ENCODE data around the gene BCL7B. TPM values are rescaled to one million over a fixed set of nuclear protein-coding genes. Genes with fewer than 3 reads are reported as not detected.
"Not testable (repeated sequence)": the region's sequence is repeated elsewhere in the genome, so short reads cannot be mapped to it uniquely, and the experiment has no call there.

Gene BCL7B
- 66.9 TPM for polyA plus RNA-seq (2013, experiment 1 of 2; ENCODE audit: insufficient read length)
- polyA plus RNA-seq (2013, experiment 2 of 2; ENCODE audit: insufficient read length): 58.0 TPM

DNA sequence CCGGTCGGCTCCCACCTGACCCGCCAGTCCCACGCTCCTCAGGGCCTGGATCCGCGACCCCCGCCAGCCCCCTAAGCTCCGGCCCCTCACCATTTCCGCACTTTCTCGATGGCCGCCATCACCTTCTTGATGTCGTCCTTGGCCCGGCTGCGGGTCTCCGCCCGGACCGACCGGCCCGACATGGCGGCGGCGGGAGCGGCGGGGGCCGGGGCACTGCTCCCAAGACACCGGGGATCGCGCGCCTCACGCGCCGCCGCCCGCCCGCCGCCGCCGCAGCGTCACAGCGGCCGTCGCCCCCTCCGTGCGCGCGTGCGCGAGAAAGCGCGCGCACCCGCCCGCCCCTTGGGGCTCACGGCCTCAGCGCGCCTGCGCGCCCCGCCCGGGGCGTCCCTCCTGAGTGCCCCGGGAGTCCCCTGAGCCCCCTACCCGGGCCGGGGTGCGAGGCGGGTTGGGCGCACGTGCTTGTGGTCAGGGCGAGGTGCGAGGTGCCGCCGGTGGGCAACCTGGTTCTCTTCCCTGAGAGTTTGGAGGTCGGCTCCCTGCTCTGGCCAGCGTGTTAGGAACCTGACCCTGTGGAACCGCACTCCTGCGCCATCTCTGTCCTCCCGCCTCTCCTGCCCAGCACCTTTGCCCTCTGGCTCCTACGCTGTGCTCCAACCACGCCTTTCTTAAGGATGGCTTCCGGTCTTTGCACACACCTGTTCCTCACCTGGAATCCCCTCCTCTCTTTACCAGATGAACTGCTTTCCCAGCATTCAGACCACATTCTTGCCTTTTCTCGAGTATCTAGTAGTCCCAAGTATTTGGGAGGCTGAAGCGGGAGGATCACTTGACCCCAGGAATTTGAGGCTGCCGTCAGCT is at the start of gene BCL7B:
Gene BCL7B (minus strand): TSS at position 294 of the 861 bp plus-strand sequence. CDS start 112 bp downstream, at position 182.
- DNase-seq: peak; percentile 68

DNA sequence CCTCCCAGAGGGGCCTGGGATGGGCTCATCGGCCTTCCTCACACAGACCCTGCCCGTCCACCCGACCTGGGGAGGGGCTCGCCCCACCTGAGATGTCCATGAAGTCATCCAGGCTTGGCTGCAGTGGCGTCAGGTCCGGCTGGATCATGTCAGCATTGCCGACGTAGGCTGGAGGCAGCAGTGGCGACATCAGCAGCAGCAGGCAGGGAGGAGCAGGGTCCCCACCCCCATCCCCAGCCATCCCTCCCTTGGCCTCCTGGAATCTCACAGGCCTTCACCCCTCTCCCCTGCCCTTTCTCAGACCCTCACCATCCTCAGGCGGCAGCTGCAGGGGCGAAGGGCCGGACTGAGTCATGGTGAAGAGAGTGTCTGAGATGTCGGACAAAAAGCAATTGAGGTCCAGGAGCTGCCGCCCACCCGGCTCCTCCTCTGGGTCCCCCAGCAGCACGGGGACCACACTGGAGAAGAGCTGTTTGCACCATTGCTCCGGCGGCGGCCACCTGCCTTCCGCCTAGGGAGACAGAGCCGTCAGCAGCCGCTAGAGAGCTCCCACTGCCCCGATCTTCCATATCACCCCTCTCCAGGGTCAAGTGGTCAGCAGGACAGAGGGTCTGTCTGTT is 48.2 kb upstream of the BCL7B start:
- DNase-seq: no peak

DNA sequence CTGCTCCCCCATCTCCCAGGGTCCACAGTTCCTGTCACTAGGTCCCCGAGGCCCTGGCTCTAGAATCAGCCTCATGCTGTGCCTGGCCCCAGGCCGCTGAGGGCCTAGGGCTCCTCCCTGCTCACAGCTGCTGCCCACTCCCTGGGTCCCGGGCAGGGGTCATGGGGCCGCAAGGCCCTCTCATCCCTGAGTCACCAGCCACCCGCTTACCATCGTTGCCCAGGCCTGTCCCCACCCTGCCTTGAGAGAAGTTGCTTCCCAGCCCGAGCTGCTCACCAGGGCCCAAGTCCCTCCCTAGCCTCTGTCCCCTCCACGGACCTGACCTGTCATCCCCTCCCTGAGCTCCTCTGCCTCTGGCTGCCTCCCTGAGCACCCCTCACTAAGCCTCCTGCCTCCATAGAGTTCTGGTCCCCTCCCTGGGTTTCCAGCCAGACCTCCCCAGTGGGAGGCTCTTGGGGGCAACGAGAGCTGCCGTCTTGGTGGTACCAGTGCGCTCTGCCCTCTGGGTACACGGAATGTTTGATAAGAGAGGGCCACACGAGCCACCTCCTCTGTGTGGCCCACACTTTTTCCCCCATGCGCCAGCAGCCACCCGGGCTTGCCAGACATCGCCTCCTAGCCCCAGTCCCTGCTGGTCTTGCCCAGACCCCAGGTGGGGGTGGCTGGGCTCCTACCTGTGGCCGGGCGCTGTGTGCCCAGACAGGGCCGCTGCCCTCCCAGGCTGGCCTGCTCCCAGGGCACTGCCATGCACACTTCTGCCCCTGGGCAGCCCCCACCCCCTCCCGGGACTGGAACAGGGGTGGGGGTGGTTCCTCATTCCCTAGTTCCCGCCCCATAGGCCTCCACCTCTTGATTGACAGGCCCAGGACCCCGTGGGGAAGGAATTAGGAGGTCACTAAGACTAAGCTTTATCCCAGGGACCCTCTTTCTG is 45.5 kb upstream of the BCL7B start:
- no peak for DNase-seq

DNA sequence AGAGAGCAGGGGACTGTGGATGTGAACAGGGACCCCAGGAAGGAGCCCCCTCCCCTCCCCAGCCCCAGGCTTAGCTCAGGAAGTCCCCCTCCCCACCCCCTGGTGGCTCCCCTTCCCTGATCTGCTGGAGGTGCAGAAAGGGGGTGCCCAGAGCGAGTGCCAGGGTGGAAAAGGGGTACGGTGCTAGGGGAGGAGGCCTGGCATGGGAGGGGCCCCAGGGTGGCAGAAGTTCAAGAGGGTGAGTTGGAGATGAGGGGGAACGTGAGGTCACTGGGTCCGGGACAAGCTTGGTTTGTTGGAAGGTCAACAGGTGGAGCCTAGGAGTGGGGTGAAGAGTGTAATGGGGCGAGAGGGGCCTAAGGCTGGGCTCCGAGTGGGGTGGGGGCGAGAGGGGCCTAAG is 42.4 kb upstream of the BCL7B start:
- DNase-seq: no peak

DNA sequence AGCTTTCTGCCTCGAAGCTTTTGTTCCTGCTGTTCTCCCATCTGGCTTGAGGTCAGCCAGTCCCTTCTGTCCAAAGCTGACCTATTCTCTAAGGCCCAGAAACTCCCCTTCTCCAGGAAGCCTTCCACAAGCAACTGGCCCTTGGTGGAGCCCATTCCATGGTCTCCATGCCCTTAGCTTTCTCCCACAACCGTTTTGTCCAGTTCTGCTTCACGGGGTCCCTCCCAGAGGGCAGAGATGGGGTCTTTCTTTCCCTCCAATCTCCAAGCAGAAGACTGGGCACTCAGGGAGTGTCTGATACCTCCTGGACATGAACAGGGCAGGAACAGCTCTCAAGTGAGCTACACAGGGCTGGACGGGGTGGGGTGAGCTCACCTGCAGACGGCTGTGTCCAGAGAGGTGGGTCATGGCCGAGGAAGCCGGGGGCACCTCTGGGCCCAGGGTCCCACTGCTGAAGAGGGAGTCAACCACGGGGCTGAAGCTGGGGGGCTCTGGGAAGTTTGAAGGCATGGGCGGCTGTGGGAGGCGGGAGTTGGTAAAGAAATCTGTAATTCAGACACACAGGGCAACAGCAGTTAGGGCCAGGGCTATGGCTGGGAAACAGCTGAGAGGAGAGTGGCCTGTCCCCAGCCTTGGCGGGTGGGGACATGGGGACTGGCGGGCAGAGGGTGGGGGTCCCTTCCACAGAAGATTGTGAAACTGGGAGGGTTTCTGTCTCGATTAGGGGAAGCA is 41.8 kb upstream of the BCL7B start:
- DNase-seq: no peak

DNA sequence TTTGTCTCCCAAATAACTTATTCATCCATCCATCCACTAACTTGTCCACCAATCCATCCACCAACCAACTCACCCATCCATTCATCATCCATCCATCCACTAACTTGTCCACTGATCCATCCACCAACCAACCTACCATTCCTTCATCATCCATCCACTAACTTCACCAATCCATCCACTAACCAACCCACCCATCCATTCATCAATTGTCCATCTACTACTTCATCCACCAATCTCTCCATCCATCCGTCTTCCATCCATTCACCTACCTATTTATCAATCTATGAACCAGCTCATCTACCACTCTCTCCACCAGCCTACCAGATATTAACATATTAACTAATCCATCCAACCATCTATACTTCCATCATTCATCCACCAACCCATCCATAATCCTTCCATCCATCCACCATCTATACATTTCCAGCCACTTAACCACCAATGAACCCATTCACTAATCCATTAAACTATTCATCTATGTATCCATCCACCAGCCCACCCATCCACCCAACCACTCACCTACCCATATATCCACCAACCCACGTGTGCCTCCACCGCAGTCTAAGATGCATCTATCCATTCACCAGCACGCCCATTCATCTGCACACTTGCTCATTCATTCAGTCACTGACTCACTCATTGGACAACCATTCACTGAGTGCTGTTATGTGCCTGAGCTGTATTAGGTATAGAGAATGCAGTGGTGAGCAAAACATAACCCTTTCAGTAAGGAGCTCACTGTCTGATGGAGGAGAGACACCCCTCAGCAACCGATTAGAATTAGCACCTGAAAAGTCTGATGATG is 40.7 kb upstream of the BCL7B start:
- no peak for DNase-seq

DNA sequence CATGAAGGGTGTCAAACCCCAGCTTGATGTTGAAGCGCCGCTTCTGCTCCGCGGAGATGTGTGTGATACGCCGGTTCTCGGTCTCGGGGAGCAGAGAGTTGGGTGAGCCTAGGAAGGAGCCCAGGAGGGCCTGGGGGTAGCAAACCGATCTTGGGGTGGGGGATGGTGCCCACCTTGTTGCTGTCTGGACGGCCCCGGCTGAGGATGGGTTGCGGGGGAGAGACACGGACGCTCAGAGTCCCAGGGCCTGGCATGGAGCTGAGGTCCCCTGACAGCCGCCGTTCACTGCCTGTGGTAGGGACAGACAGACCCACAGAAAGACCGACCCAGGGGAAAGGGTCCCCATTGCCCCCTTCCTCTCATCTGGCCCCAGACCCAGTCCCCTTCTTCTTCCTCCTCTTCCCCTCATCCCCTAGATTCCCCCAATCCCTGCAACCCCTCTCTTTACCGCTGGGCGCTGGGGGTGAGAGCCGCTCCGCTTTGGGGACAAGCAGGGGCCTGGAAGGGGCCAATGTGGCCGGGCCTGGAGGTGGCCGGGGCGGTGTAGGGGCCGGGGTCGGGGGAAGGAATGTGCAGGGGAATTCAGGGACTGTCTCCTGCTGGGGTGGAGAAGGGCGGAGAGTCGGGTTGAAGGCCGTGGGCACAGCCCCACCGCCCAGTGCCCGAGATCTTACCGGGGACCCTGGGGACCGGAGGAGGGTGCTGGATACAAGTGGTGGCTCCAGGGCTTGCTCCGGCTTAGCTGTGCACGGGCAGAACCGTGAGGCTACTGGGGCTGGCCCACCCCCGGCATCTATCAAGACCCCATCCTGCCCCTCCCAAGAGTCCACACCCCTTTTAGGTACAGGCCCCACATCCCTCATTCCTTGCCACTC is 38.9 kb upstream of the BCL7B start:
- no peak for DNase-seq

DNA sequence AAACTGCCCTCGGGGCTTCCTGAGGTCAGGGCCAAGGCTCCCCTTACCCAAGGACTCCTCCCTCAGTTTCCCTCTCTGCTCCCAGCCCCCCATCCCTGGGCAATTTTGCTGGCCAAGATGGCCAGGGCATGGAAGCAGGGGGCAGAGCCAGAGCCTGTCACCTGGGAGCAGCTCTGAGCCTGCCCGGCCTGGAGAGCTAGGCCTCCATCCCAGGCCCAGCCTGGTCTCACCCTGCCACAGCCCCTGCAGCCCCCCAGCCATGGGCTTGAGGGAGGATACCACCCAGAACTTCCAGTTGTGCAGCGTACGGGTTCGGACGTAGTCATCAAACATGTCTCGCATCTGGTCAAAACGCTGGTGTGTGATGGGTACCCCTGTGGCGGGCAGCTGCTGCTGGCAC is 37.9 kb upstream of the BCL7B start:
- no peak for DNase-seq

DNA sequence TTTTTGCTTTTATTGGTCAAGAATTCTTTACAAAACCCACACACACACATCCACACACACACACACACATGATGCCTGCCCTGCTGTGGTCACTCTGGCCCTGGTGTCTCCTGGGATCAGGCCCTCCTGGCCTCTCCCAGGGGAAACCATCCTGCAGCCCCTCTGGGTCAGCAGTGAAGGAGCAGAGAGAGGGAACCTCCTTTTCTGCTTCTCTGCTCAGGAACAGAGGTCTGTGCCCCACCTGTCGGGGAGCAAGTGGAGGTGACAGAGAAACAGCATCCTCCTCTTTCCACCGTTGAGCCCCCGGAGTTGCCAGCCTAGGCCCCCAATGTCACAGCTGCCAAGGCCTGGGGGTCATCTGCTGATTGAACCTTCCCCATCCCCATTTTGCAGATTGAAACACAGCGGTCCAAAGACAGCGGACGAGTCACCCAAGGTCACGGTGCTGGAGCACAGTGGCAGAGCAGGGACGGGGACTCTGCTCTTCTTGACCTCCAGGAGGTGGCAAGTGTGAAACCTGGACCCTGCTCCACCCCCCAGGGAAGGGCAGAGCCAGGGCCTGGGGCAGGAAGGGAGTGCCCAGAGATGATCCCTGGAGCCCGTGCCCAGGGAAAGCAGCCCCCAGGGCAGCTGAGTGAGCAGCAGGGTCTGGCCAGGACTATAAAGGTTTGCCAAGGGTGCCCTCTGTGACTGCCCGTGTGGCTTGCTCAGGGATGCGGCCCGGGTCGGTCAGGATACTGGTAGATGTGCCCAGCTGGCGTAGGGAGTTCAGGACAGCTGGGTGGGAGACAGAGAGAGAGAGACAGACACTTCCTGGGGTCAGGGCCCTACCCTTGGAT is 35.9 kb upstream of the BCL7B start:
- DNase-seq: no peak

DNA sequence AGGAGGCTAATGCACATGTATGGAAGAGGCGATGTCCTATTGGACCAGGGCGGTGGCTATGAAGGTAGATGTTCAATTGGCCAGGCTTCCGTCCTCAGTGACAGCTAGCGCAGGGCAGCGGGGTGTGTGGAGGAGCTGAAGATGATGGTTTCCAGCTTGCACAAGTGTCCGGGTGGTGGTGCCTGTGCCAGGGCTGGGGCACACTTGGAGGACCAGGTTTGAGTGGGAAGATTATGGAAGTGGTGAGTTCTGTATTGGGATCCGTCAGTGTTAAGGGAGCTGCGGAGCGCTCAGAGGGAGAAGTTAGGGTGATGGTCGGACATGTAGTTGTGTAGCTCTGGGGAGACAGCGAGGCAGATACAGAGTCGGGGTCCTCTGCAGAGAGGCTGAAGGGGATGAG is 29.4 kb upstream of the BCL7B start:
- no peak for DNase-seq

DNA sequence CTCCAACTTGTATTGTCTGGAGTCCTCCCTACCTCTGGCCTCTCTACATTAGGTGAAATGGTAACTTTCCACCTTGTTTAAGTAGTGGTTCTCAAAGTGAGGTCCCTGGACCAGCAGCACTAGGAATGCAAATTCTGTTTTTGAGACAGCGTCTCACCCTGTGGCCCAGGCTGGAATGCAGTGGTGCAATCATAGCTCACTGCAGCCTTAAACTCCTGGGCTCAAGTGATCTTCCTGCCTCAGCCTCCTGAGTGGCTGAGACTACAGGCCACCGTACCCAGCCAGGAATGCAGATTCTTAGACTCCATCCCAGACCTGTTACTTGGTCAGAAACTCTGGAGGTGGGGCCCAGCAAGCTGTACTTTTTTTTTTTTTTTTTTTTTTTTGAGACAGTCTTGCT is 27.7 kb upstream of the BCL7B start:
- no peak for DNase-seq

DNA sequence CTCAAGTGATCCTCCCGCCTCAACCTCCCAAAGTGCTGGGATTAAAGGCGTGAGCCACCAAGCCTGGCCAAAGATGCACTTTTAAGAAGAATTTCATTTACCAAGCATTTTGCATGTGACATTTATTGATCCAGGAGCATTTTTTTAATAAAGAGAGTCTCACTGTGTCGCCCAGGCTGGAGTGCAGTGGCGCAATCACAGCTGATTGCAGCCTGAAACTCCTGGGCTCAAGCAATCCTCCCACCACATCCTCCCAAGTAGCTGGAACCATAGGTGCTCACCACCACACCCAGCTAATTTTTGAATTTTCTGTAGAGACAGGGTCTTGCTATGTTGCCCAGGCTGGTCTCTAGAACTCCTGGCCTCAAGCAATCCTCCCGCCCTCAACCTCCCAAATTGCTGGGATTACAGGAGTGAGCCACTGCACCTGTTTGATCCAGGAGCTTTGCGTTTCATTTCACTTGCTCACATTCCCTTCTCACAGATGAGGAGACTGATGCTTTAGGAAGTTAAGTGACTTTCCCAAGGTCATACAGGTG is 25.2 kb upstream of the BCL7B start:
- no peak for DNase-seq

DNA sequence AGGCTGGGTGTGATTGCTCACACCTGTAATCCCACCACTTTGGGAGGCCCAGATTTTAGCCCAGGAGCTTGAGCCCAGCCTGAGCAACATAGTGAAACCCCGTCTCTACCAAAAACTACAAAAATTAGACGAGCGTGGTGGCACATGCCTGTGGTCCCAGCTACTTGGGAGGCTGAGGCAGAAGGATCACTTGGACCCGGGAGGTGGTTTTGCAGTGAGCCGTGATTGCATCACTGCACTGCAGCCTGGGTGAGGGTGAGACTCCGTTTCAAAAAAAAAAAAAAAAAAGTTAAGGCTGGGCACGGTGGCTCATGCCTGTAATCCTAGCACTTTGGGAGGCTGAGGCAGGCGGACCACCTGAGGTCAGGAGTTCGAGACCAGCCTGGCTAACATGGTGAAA is 23.5 kb upstream of the BCL7B start:
- DNase-seq: not testable (repeated sequence)

DNA sequence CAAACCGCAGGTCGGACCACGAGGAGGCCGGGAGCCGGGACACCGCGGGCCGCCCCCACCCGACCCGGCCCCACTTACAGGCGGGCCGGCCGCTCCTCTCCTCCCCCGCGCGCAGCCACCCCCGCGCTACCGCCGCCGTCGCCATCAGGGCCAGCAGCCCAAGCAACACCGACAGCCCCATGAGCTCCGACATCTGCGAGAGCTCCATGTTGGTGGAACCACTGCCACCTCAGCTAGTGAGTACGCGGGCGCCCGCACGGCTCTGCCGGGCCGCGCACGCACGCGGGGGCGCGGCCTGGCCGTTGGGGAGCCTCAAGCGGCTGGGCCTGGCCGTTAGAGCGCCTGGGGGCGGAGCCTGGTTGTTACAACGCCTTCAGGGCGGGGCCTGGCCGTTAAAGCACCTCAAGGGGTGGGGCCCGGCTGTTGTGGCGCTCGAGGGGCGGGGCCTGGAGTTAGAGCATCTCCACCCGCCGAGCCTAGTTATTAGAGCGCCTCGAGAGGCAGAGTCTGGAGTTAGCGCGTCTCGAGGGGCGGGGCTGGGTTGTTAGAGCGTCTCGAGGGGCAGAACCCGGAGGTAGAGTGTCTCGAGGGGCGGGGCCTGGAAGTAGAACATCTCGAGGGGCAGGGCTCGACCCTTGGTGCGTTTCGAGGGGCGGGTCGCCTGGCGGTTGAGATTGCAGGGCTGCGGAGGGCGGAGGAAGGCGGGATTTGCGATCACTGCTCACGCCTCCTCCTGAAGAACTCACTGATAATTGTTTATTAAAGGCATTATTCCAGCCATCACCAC is 21.0 kb upstream of the BCL7B start, which contains the start of gene TBL2:
Gene TBL2 (minus strand): TSS at position 238 of the 787 bp plus-strand sequence. CDS start 30 bp downstream, at position 208.
- DNase-seq: peak; percentile 98

DNA sequence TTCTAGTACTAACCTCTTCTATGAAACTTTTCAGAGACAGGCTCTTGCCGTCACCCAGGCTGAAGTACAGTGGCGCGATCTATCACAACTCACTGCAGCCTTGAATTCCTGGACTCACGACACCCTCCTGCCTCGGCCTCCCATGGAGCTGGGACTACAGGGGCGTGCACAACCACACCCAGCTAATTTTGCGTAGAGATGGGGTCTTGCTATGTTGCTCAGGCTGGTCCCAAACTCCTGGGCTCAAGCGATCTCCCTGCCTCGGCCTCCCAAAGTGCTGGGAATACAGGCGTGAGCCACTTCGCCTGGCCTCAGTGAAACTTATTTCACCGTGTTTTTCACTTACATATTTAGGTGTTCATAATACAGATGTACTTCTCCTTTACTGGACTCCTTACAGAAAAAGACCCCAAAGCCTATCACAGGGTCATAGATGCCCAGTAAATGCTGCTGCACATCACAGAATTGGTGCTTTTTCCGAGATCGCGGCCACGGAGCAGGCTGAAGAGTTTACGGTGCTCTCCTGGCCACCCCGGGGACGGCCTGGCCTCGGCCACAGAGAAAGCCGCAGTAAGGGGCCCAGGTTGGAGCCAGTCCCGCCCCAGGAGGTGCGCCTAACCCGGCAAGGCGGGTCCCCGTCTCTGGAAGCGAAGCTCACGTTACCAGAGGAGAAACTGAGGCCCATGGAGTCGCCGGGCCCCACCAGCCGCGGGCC is 20.3 kb upstream of the BCL7B start:
- no peak for DNase-seq

DNA sequence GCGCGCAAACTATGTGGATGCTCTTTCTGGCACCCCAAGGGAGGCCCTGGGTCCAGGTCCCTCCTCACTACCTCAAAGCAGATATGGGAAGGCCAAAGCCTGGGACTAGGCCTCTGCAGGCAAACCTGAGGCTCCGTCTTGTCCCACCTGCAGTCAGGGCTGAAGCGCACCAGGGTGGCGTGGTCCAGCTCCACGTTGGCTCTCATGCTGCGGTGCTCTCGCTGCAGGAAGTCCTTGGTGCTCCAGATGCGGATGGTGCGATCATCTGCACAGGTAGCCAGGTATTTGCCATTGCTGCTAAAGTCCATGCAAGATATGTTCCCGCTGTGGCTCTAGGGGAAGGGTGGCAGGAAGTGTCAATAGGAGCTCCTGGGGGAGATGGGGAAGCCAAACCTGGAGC is 16.3 kb upstream of the BCL7B start:
- no peak for DNase-seq

DNA sequence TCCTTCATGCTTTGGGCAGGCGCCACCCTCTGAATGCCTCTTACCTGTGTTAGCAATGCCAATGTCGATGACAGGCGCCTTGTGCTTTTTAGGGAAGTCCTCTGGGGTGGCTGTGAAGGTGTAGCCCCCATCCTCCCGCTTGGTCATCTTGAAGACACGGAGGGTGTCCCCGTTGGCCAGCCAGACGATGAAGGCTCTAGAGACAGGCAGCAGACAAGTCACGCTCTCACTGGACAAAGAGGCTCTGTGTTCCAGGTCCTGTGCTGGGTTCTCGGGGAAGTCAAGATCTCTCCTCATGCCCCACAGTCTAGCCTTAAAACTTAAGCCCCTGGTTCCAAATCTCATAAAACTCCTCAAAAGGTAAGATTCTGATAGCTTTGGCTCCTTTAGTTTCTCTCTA is 15.8 kb upstream of the BCL7B start:
- no peak for DNase-seq

All from fibroblast of skin of back (primary cell).